ENCODE measurements around the gene CALM1.

DNA sequence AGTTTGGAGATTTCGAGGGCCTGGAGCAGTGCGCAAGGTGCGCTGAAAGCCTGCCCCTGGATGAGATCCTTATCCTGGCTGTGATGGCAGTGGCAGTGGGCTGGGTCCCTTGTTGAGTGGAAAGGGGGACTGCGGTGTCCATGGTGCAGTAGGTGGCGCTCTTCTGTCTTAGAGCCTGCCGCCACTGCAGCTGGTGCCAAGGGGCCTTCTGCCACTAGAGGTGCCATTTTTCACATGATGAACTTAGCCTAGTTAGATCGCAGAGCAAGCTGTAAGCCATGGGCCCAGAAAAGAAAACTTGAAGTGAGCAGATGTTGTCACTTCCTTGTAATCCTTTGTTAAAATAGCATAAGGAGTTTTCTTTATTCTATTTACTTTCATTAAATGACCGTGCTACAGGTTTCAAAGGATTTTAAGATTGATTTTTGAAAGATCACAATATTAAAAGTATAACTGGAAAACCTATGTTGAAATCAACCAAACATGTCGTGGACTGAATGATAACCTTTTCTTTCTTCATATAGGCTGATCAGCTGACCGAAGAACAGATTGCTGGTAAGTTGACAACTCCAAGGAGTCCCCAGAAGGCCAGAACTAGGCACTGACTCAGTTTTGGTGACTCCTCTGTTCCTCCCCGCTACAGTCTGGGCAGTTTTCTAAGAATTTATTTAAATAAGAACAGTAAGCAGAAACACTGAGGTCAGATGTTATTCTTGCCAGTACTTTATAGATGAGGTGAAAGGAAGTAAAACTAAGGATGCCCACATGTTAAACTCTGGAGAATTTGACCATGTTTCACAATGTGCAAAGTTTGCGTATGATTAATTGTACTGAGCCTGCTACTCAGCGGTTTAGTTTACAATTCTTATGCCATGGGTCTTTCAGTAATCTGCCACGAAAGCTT lies 3.0 kb downstream of the CALM1 start:
- TF ChIP-seq, protein P1, sequence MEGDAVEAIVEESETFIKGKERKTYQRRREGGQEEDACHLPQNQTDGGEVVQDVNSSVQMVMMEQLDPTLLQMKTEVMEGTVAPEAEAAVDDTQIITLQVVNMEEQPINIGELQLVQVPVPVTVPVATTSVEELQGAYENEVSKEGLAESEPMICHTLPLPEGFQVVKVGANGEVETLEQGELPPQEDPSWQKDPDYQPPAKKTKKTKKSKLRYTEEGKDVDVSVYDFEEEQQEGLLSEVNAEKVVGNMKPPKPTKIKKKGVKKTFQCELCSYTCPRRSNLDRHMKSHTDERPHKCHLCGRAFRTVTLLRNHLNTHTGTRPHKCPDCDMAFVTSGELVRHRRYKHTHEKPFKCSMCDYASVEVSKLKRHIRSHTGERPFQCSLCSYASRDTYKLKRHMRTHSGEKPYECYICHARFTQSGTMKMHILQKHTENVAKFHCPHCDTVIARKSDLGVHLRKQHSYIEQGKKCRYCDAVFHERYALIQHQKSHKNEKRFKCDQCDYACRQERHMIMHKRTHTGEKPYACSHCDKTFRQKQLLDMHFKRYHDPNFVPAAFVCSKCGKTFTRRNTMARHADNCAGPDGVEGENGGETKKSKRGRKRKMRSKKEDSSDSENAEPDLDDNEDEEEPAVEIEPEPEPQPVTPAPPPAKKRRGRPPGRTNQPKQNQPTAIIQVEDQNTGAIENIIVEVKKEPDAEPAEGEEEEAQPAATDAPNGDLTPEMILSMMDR (IDR thresholded peaks at IDR 0.05; ENCODE audit: low read depth, low read length, missing input control) = peak; percentile 100
- TF ChIP-seq JUND (IDR thresholded peaks at IDR 0.05) = no peak
- TF ChIP-seq RAD21 (IDR thresholded peaks at IDR 0.05) = peak; percentile 94 to 97
- peak; percentile 30 to 61 for TF ChIP-seq RXRA (IDR thresholded peaks at IDR 0.05)
